GM21717 (cell line): ENCODE measurements around the gene EPSTI1.
"Not testable (repeated sequence)": the region's sequence is repeated elsewhere in the genome, so short reads cannot be mapped to it uniquely, and the experiment has no call there.

Source experiments
- ATAC-seq: cut with Tn5 transposase; IDR thresholded peaks from one replicate; pipeline ENCODE4 v1.9.1; 2021; ENCODE audit warnings: mild to moderate bottlenecking, moderate library complexity; ENCODE audit not compliant: unreplicated experiment

EPSTI1 gene

GRCh38 chr13:42991898-42992763 lies at the start of gene EPSTI1:
TSS of gene EPSTI1 (minus strand) at chr13:42992241. CDS start at chr13:42992165, 76 bp downstream.
- ATAC-seq: peak; percentile 71

GRCh38 chr13:43041369-43041921 lies 49.4 kb upstream of the EPSTI1 start:
- ATAC-seq: peak; percentile 62

- not testable (repeated sequence) for ATAC-seq
Observed at GRCh38 chr13:43040581-43041368, 48.7 kb upstream of the EPSTI1 start.

- no peak for ATAC-seq
Observed at GRCh38 chr13:43039966-43040365, 47.9 kb upstream of the EPSTI1 start.

GRCh38 chr13:43036351-43037250 lies 44.6 kb upstream of the EPSTI1 start:
- no peak for ATAC-seq

- ATAC-seq: no peak
Observed at GRCh38 chr13:43033038-43033437, 41.0 kb upstream of the EPSTI1 start.

- ATAC-seq: no peak
Observed at GRCh38 chr13:43031881-43032280, 39.8 kb upstream of the EPSTI1 start.

GRCh38 chr13:43030548-43030947 lies 38.5 kb upstream of the EPSTI1 start:
- no peak for ATAC-seq

- ATAC-seq: no peak
Observed at GRCh38 chr13:43026262-43026661, 34.2 kb upstream of the EPSTI1 start.

GRCh38 chr13:43023289-43023963 lies 31.4 kb upstream of the EPSTI1 start, which contains the start of gene DNAJC15:
TSS of gene DNAJC15 (plus strand) at chr13:43023586. CDS start at chr13:43023627, 41 bp downstream.
- peak; percentile 79 for ATAC-seq

GRCh38 chr13:43022934-43023288 lies 30.9 kb upstream of the EPSTI1 start:
- no peak for ATAC-seq

- no peak for ATAC-seq
Observed at GRCh38 chr13:43021926-43022670, 30.1 kb upstream of the EPSTI1 start.

GRCh38 chr13:43020794-43021193 lies 28.8 kb upstream of the EPSTI1 start:
- no peak for ATAC-seq

- no peak for ATAC-seq
Observed at GRCh38 chr13:43019811-43020210, 27.8 kb upstream of the EPSTI1 start.

- ATAC-seq: no peak
Observed at GRCh38 chr13:43016226-43016625, 24.2 kb upstream of the EPSTI1 start.

- ATAC-seq: no peak
Observed at GRCh38 chr13:43014162-43014561, 22.1 kb upstream of the EPSTI1 start.

- ATAC-seq: no peak
Observed at GRCh38 chr13:43009506-43009905, 17.5 kb upstream of the EPSTI1 start.

- ATAC-seq: no peak
Observed at GRCh38 chr13:43008596-43008995, 16.6 kb upstream of the EPSTI1 start.

GRCh38 chr13:43006893-43007631 lies 15.0 kb upstream of the EPSTI1 start:
- no peak for ATAC-seq
